GM19468 (cell line): ENCODE measurements around the gene ZNF175.
A peak's percentile ranks its signal among the peaks of the same experiment; 100 is the strongest.

Source experiments
- ATAC-seq: cut with Tn5 transposase; IDR thresholded peaks from one replicate; pipeline ENCODE4 v1.9.1; 2021; ENCODE audit warnings: mild to moderate bottlenecking, moderate library complexity, moderate number of reproducible peaks; ENCODE audit not compliant: unreplicated experiment; ENCODE audit errors: extremely low read depth

Gene ZNF175

DNA sequence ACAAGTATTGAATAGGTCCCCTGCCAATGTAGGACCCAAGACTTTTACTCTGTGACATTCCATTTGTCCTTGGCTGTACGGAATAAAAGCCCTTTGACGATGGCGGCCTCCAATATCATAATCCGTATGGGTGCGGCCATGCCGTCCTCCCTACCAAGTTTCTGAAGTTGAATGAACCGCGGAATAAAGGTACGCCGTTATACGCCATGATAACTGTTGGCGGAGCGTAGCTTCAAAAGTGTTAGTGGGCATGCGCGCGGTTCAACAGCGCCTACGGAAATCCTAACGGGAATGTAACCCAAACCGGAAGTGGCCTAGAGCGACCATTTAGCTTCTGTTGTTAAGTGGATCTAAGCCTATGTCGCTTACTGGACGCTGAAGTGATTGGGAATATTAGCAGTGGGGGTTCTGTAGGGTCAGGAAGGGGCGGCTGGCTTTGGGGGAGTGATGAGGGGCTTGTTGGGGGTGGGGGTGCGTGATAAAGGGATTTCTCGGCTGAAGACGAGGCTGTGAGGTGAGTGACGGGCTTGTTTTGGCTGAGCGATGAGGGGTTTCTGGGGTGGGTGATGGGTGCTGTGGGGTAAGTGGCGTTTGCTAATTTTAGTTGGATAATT, at the start of gene ZNF175:
ZNF175 (plus strand) TSS at position 322 of the 614 bp plus-strand sequence. CDS start 2,047 bp downstream, outside the sequence.
- peak; percentile 69 for ATAC-seq

DNA sequence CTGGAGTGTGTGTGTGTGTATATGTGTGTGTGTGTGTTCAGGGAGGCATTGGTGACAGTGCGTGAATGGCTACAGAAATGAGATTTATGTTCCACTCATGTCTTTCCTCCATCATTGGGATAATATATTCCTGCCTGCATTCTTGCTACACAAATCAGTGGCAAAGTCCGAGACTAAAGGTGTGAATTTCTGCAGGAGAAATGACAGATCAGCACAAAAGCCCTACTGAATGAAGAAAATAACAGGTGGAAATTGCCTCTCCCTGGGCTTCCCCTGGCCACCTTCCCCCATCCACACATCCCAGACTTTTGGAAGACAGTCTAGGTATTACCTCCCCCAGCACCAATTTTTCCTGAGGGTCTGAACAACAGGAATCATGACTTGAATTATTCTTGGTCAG, 49.7 kb upstream of the ZNF175 start:
- no peak for ATAC-seq

DNA sequence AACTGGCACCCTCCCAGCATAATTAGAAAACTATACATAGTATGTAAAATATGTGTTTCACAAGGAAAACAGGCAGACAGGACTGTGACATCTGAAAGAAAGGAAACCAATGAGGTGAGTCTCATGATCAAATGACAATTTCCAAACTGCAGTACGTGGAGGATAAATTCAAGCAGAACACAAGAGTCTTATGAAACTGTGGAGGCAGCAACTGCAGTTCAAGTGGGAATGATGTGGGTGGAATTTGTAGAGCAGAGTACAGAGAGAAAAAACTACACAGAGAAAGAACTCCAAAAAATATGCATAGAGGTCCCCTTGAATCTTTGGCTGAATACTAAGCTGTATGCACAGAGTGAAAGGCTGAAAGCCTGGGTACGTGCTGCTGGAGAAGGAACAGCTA, 49.3 kb upstream of the ZNF175 start:
- ATAC-seq = no peak

DNA sequence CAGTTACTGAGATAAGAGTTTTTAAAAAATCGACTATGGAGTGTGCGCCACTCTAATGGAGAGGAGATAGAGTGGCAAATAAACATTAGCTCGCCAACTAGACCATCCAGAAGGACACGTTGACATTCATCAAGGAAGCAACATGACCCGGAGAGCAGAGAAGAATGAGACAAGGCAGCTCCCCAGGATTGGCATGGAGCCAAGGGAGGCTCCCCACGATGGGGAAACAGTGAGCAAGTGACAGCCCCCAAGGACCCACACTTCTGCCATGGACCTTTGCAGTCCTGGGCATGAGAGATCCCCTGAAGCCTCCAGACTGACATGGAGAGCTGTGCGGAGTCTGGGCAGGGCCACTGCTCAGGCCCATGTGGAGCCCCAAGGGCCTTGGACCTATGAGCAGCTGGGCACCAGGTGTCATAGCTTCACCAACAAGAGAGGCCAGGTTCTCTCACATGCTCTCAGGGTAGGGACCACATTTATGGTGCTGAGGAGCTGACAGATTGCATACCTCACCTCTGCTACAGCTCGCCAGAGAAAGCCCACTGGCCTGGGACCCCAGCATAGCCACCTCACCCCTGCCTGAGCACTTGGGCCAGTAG, 46.3 kb upstream of the ZNF175 start:
- ATAC-seq = no peak

DNA sequence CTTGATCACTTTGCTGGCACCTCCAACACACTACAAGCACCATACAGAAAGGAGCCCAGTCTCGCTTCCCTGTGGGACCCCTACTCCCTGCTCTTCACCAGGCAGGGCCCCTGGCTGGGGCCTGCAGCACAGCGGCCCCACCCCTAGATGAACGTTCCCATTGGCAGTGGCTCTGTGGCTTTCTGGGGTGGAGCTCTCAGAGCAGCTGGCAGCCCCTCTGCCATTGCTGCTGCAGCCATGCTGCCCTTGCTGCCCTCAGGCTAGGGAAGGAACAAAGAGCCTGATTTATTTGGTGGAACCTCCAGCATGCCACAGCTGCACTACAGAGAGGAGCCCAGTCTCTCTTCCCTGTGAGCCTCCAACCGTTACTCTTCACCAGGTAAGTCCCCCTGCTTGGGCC, 45.4 kb upstream of the ZNF175 start:
- ATAC-seq = no peak

DNA sequence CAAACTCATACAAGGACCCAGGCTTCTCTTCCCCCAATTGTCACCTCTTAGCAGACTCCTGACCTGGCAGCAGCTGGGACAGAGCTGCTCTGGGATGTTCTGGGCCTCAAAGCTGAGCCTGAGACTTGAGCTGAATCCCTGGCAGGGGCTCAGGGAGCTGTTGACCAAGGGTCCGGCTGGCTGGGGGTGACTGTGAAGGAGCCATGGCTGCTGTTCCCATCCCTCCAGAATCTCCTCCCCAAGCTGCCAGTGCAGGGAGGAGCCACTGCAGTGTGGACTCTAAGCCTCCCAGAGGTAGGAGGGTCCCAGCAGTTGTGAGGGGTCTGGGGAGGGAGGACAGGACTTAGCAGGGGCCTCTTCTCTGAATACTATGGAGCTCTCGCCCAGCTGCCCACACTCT, 41.8 kb upstream of the ZNF175 start:
- ATAC-seq = no peak

DNA sequence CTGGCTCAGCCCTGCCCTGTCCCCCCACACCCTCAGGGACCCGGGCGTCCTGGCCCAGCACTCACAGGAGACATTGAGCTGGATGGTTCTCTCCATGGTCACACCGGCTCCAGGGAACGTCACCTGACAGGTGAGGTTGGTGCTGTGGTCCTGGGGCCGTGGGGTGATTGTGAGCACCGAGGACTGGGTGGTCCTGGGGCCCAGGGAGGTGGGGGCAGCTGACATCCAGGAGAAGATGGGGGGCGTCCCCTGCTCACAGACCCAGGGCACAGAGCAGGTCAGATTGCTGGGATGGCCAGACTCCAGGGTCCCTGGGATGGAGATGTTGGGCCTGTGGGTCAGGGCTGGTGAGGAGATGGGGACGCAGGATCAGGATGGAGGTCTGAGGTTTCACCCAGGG, 40.5 kb upstream of the ZNF175 start:
- no peak for ATAC-seq

DNA sequence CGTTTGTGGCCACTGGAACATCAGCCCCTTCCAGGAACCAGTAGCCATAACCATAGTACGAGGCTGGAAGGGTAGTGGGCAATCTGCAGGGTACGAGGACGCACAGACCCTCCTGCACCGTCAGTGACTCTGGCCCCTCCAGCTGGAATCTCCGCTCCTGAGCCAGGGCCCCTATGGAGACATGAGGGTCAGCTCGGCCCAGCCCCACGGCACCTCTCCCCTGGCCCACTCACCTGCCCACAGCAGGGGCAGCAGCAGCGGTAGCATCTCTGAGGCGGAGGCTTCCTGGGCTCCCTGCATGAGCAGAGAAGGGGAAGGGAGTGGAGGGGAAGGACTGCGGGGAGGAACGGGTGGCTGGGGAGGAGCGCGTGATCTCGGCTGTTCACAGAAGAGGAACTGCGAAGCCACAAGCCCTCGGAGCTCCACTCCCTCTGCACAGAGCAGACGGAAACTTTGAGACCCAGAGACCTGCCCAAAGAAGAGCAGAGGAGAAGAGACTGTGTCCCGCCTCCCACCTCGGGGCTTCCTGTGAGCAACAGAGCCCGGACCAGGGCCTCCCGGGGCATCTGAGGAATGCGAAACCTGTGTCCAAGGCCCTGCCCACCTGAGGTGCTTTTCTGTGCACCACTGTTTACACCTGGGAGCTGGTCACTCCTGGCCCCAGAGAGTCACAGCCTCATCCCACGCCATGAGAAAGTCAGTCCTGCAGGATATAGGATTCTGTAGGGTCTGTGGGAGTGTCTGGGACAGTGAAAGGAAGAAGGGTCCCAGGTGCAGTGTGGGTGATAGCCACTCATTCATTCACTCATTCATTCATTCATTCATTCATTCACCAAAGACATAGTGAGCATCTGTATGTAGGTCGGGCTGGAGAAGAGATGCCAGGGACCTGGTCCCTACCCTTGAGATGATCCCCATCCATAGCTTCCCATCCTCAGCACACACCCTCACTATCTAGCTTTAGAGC, 39.5 kb upstream of the ZNF175 start, which contains the start of gene SIGLEC6:
SIGLEC6 (minus strand) TSS at position 322 of the 967 bp plus-strand sequence; CDS start at position 300, 22 bp downstream.
- peak; percentile 85 for ATAC-seq

DNA sequence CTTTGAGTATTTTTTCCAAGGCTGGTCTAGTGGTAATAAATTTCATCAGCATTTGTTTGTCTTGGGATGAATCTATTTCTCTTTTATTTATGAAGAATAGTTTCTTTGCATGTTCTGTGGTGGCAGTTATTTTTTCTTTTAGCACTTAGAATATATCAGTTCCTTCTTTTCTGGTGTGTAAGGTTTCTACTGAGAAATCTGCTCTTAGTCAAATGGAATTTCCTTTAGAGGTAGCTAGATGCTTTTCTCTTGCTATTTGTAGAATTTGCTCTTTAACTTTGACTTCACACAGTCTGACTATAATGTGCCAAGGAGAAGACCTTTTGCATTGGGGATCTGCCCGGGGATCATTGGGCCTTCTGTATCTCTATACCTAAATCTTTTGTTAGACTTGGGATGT, 35.5 kb upstream of the ZNF175 start:
- ATAC-seq = no peak

DNA sequence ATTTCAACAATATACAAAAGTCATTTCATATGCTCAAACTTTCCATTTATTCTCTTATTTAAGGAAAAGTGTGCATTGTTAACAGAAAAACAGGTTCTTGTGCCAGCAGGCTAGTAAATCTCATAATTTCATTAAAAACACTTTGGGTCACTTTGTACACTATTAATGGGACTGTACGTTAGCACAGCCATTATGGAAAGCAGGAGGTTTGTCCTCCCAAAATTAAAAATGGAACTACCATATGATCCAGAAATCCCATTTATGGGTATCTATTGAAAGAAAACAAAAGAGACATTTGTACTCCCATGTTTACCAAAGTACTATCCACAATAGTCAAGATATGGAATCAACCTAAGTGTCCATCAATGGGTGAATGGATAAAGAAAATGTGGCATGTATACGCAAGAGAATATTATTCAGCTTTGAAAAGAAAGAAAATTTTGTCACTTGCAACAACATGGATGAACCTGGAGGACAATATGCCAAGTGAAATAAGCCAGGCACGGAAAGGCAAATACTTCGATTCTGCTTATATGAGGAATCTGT, 31.2 kb upstream of the ZNF175 start:
- no peak for ATAC-seq

DNA sequence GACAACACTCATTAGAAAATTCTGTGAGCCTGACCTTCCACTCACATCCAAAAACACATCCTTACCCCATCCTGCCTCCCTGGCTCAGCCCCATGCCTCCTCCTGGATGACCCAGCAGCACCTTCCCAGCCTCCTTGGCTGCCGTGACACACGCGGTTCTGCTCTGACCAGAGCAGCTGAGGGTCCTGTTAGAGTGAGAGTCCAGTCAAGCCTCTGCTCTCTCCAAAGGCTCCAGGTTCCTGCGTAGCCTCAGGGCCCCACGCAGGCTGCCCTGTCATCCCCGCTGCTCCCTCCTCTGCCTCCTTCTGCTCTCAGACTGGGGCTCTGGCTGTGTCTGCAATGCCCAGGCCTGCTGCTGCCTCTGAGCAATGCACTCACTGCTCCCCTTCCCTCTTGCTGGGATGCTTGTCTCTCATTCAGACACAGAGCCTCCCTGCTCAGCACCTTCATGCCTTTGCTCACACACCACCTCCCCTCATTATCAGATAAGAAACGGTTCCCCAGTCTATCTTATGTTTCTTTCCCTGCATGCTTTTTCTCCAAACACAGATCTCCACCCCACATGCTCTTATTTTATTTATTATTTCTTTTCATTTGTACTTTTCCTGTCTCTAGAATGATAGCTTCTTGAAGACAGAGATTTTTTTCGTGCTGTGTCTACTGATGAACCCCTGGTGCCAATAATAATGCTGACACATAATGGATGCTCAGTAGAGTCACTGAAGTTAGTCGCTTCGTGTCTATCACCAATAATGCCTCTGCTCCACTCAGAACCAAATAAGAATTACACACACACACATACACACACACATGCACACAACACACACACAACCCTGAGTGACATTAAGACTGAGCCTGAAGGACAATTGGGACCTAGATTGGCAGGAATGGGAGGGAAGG, 29.4 kb upstream of the ZNF175 start:
- no peak for ATAC-seq

DNA sequence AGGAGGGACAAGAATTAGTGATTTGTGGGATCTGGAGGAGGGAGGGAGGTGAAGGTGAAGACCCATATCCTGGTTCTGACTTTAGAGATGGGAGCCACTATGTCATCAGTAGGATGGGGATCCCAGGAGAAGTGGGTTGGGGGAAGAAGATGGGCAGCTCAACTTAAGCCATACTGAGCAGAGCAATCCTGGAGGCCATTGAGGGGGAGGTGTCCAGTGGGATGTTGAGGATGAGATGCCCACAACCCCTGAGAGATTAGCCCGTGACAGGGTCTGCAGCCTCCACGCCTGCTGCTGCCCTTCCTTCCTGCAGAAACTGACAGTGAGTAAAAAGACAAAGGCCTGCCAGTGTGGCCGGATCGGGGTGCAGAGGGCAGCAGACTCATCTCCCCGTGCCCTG, 28.4 kb upstream of the ZNF175 start:
- ATAC-seq = no peak

DNA sequence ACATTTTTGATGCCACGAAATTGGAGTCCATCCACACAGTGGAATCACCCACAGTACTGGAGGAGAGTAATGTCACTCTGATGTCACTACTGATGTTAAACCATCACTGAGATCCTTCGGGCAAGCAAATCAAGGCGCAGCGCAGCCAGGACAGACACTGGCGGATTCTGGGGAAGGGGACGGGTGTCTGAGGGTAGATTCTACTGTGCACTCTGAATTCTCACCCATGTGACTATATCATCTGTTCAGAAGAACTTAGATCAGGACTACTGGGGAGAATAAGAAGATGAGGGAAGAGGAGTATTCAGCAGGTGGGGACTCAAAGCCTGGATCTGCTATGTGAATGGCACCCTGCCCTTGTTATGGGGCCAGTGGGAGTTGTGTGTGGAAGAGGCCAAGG, 27.0 kb upstream of the ZNF175 start:
- ATAC-seq = no peak

DNA sequence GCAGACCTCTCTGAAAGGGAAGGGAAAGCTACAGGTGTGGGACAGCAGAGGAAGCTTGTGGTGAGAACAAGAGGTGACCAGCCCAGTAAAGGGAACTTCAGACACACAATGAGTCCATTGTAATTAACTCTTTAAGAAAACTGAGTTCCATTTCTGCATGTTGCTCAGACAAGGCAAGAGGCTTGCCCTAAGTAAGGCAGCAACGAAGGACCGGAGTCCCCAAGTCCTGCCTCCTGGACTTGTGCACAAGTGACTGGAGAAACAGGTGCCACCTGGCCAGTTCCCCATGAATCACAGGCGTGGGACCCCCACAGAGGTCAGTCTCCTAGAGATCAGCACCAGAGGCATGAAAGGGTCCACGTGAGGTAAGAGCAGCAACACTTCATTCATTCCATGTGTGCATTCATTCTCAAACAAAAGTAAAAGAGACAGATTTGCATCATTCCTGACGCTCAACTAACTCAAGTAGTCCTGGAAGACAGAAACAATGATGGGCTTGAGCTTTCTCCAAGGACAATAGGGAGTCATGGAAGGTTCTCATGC, 24.9 kb upstream of the ZNF175 start:
- ATAC-seq = no peak

DNA sequence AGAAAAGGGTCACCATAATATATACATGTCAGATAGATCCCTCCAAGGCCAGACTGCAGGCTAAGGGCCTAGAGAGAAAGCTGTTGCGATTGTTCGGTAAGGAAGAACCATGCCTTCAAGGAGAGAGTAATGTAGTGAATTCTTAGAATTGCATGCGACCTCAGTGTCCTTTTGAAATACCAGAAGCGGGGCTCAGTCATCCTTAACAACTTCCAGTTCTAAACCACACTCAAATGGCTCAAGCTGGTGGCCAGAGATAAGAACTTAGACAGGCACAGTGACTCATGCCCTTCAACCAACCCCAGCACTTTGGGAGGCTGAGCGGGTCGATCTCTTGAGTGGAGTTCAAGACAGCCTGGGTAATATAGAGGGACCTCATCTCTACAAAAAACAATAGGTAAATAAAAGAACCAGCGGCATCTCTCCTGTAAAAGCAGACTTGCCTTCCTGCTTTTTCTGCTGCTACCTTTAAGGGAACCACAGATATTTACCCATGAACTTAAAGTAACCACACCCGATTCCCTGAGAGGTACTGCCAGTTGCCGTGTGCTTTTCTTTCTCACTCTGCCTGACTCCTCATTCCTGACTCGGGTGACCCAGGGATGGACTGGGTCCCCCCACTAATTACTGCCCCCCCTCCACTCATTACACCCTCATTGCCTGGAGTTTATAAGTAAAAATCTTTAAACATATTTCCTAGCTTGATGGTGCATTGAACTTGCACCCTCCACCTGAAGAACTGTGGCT, 24.3 kb upstream of the ZNF175 start:
- no peak for ATAC-seq

DNA sequence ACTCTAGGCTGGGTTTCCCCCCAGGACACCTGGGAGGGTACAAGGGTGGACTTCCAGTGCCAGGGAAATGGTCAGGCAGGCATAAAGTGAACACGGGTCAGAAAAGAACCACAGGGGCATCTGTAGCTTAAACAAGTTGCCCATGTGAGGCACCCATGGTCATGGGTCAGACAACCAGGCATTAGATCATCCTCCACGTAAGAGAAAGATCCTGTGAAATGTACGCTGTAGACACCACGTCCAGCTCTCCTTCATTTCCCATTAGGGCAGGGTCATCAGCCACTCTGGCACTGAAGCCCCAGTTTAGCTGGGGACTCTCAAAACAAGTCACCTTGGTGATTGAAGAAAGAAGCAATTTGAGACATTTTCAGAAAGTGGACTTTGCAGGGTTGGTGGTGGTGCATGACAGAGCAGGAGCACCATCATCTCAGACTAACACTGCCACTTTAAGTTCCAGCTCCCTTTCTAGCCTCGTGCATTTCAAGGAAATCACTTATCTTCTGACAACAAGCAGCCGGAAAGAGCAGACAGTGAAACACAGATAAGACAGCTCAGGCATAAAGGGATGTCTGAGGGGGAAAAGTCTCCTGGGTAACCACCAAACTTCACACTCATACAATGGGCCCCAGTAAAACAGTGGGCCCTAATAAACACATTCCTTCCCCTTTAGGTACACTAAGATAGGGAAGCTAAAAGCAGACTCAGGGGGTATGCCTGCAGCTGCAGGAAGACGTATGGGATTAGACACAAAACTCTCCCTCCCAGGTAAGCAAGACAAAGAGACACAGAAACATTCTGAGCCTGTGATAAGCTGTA, 23.5 kb upstream of the ZNF175 start:
- no peak for ATAC-seq

DNA sequence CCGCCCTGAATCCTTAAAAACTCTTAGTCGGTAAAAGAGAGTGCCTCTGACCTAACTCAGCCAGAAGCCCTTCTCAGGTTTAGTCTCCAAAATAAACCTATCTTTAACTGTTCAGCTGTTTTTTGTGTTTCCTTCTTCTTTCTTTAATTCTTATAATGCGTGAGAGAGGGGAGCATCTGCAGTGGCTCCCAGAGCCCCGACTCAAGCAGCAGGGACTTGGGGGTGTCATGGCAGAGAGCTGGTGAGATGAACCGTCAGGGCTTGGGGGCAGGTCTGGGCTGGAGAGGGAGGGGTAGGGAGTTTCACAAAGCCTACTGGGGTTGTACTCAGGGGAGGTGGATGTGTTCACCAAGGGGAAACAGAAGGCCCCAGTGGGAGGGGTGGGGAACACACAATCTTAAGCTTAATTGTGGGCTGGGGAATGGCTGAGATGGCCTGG, 22.9 kb upstream of the ZNF175 start:
- no peak for ATAC-seq

DNA sequence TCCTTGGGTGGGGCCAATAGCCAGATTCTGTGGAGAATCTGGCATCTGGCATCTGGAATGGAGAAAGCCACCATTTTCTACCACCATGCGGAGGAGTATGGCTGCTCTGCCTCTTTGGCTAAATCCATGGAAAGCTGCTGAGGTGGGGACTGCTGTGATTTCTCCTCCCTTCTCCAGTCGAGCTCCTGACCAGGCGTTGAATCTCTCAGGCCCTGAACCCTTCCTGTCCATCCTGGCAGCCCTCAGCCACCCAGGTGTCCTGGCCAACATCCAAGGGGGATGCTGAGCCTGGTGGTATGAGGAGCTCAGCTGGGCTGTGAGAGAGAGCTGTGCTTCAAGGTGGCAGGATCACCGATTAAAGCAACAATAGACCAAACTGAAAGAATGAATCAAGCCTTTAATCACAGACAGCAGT, 22.2 kb upstream of the ZNF175 start:
- ATAC-seq = no peak
